Heart left ventricle (tissue), 13 donors: Measurements from ENCODE around the gene SRPK2.

Source experiments
- POLR2A ChIP-seq, 2 donors: fragments of 450-650 bp; IDR thresholded peaks; one replicate each; pipeline ENCODE4 v1.6.1; 2017; ENCODE audit warnings: antibody characterized with exemption in 2 of 2, mild to moderate bottlenecking in 2 of 2, moderate library complexity in 2 of 2
- TF ChIP-seq, protein P1 (sequence below), 12 donors: fragments of 200-600 bp; sonication (generic) in 4 of 12; IDR thresholded peaks; one replicate each; pipeline versions ENCODE4 v1.5.0 to v1.8.0; 2018 to 2022; ENCODE audit warnings: antibody characterized with exemption in 12 of 12, mild to moderate bottlenecking in 5 of 12
- donor health status: ischemic (EF 13 %, LVEDD 7.1; RV severe dilation, severe dysfunction).
- donor health status: DM: no; HTN: yes; CAD: no.
- donor health status: DM: no; HTN: no; CAD: no.
- donor health status: ischemic (EF 25% LVEDD 6.9; RV normal size, moderate dysfunction).
- donor health status: ischemic (EF 25% LVEDD 5.7; RV mildly dilated, moderate dysfunction).
- donor health status: ischemic (EF 35%, LVEDD 5.7; RV mildly dilated, moderate dysfunction).
- donor health status: nonischemic (EF 11% LVEDD 7.7; RV severe dilation, severe dysfunction).
- donor health status: DM: yes; HTN: yes; CAD: no.
- donor health status: PGD.
- donor health status: ischemic (EF 29% LVEDD 5.4; RV normal size, mild dysfunction).
- donor health status: nonischemic (EF 23%, LVEDD 6.1; RV moderate dilation, normal function).

- TF ChIP-seq, protein P1, sequence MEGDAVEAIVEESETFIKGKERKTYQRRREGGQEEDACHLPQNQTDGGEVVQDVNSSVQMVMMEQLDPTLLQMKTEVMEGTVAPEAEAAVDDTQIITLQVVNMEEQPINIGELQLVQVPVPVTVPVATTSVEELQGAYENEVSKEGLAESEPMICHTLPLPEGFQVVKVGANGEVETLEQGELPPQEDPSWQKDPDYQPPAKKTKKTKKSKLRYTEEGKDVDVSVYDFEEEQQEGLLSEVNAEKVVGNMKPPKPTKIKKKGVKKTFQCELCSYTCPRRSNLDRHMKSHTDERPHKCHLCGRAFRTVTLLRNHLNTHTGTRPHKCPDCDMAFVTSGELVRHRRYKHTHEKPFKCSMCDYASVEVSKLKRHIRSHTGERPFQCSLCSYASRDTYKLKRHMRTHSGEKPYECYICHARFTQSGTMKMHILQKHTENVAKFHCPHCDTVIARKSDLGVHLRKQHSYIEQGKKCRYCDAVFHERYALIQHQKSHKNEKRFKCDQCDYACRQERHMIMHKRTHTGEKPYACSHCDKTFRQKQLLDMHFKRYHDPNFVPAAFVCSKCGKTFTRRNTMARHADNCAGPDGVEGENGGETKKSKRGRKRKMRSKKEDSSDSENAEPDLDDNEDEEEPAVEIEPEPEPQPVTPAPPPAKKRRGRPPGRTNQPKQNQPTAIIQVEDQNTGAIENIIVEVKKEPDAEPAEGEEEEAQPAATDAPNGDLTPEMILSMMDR (IDR thresholded peaks at IDR 0.05), result no peak
- TF ChIP-seq POLR2A (IDR thresholded peaks at IDR 0.05), result no peak
Observed at GRCh38 chr7:105213611-105214010, 175.1 kb downstream of the SRPK2 start.
